ENCODE measurements around the gene BMPR1A.
"Not testable (repeated sequence)": the region's sequence is repeated elsewhere in the genome, so short reads cannot be mapped to it uniquely, and the experiment has no call there.

BMPR1A gene

GRCh38 chr10:86840498-86840897, 84.1 kb downstream of the BMPR1A start:
- DNase-seq, result no peak

- no peak for DNase-seq
Measured at GRCh38 chr10:86846088-86846487, 89.7 kb downstream of the BMPR1A start.

- DNase-seq, result no peak
Measured at GRCh38 chr10:86848747-86849146, 92.3 kb downstream of the BMPR1A start.

GRCh38 chr10:86849181-86849894, 92.9 kb downstream of the BMPR1A start:
- DNase-seq, result no peak

- no peak for DNase-seq
Measured at GRCh38 chr10:86850481-86850880, 94.1 kb downstream of the BMPR1A start.

DNA sequence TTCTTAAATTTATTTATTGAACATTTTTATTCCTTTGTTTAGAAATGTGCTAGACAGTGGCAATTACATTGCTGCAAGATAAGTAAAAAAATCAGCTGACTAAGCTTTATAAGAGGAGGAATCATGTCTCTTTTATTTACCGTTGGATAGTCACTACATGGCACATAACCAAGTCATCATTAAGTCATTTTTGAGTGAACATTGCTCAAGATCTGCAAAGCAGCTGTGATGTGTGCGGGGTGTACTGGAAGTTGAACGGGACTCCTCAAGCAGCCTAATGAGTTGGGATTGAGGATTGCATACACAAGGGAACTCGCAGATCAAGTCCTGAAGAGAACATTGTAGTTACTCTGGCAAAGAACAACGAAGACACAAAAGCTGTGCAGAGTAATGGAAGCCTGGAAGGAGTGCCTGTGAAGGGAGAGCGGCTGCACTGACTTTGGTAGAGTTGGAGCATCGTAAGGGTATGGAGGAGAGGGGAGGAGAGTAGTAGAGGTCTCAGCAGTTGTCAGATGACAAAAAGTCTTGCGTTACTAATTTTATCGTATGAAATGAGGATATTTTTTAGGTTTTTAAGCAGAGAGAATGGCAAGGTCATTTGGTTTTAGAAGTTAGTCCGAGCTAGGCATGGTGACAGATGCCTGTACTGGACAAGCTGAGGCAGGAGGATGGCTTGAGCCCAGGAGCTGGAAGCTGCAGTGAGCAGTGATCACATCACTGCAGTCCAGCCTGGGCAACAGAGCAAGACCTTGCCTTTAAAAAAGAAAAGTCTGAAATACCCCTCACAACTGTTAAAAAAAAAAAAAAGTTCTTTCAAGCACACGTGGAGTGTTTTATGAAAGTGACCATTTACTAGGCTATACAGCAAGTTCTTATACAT, 95.1 kb downstream of the BMPR1A start:
- peak in 1 of 56 donors; percentile 7 for DNase-seq

DNA sequence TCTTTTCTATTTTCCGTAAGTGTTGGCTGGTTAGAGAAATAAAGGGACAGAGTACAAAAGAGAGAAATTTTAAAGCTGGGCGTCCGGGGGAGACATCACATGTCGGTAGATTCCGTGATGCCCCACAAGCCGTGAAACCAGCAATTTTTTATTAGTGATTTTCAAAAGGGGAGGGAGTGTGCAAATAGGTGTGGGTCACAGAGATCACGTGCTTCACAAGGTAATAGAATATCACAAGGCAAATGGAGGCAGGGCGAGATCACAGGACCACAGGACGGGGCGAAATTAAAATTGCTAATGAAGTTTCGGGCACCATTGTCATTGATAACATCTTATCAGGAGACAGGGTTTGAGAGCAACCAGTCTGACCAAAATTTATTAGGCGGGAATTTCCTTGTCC, 97.2 kb downstream of the BMPR1A start:
- not testable (repeated sequence) for DNase-seq

DNA sequence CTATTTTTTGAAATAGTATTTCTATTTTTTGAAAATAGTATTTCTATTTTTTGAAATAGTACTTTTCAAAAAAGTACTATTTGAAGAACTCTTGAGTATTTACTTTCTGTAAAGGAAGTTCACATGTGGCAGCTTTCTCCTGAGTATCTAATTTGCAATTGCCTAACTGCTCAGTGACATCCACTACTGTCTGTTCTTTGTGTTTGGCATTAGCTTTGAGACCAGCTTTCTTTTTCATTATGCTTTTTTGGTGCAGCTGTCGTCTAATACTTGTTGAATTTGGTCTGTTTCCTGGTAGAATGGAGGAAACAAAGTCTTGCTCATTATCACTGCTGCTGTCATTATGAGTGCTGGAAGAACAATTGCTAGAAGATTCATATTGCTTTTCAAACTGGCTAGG, 99.1 kb downstream of the BMPR1A start:
- no peak for DNase-seq

DNA sequence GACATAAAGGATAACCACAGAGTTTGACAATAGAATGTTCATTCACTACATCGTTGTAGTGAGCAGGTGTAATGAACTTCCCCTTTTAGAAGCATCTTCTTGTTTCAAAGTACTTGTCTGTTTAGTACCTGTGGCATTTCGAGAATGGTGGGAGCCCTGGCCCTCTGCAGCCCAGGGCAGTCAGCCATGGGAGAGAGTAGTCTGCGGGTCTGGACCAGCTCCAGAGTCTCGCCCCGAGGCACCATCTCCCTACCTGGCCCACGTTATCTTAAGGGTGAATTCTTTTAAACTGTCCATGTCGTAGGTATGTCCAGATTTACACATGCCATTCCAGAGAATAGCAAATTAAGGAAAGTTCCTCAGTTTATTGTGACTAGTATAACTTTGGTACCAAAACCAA, 99.7 kb downstream of the BMPR1A start:
- no peak for DNase-seq

GRCh38 chr10:86857128-86857721, 100.8 kb downstream of the BMPR1A start:
- DNase-seq, result no peak

- no peak for DNase-seq
Measured at GRCh38 chr10:86858011-86858410, 101.6 kb downstream of the BMPR1A start.

DNA sequence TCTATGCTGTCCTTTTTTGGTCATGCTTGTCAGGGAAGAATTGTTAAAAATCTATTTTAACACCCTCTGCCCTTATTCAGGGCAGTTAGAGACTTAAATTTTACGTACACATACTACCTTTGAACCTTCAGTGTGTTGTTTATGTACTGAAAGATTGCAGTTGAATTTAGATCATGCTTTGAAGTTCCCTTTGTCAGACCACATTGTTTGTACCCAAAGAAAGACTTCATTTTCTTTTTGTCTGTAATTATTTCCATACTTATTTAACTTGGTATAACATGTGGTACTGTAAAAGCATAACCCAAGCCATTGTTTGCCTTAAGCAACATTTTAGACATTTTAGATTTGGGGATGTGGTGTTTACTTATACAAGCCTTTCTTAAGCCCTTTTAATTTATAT, 104.9 kb downstream of the BMPR1A start:
- no peak for DNase-seq

DNA sequence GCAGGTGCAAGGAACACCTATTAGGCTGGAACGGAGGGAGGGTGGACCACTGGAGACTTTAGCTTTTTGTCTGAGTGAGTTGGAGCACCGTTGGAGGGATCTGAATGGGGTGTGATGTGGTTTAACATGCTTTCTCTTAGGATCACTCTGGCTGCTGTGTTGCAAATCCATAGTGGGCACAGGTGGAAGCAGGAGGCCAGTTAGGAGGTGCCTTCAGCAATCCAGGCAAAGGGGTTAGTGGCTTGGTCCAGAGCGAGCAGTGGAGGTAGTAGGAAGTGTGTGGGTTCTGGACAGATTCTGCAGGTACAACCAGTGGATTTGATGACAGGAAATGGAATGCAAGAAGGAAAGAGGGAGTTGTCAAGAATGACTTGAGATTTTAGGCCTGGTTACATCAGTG, 106.0 kb downstream of the BMPR1A start:
- DNase-seq, result no peak

GRCh38 chr10:86862786-86863483, 106.5 kb downstream of the BMPR1A start:
- no peak for DNase-seq

GRCh38 chr10:86863484-86863842, 107.0 kb downstream of the BMPR1A start:
- no peak for DNase-seq

DNA sequence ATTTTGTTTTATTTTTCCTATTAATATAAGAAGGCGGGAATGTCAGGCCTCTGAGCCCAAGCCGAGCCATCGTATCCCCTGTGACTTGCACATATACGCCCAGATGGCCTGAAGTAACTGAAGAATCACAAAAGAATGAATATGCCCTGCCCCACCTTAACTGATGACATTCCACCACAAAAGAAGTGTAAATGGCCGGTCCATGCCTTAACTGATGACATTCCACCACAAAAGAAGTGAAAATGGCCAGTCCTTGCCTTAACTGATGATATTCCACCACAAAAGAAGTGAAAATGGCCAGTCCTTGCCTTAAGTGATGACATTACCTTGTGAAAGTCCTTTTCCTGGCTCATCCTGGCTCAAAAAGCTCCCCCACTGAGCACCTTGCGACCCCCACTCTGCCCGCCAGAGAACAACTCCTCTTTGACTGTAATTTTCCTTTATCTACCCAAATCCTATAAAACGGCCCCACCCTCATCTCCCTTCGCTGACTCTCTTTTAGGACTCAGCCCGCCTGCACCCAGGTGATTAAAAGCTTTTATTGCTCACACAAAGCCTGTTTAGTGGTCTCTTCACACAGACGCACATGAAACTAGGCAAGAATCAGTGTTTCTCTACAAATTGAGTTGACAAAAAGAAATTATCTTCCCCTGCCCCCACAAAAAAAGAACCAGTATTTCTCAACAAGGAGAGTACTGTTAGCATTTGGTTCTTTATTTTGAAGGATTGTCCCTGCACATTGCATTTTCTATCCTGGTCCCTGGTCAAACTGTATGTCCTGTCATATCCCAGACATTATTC, 108.8 kb downstream of the BMPR1A start:
- not testable (repeated sequence) for DNase-seq

DNA sequence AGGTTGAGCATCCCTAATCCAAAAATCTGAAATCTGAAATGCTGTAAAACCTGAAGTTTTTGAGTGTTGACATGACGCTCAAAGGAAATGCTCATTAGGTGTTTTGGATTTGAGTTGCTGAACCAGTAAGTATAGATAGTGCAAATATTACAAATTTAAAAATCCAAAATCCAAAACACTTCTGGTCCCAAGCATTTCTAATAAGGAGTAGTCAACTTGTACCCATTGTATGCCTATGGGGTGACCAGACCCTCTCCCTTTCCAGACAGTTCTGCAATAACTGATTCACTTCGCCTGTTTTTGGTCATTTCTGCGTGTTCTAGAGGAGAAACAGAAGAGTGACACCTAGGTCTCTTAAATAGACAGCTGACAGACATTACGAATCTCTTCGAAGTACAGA, 110.7 kb downstream of the BMPR1A start:
- DNase-seq, result no peak

DNA sequence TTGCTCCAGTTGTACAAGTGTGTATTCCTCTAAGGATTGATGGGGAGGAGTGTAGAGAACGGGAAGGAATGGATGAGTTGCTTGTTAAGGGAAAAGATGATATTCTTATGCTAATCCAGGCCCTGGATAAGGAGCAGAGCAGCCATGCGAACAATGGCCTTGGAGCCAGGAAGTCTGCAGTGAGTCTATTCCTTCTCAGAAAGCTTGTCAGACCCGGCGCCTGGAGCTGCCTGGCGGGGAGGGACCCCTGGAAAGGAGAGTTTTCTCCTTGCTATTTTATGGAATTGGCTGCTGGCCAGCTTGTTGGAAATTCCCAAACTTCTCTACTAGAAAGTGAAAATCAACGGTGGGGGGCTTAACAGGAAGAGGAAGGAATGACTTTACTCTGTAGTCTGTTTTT, 111.9 kb downstream of the BMPR1A start:
- DNase-seq, result peak in 22 of 56 donors; percentile 4 to 50 (median 16)

DNA sequence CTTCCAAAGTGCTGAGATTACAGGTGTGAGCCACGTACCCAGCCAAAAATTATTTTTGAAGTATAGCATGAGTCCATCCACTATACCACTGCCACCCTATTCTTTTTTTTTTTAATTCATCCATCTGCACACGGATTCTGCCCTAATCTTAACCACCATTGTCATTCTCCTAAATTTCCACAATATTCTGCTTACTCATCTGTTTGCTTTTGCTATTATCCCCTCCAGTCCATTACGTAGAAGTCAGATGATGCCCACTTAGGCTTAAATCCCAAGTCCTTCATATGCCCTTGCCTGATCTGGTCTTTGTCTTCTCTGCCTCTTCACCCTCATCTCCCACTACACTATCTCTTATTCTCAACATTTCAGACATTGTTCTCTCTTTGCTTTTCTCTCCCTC, 114.3 kb downstream of the BMPR1A start:
- no peak for DNase-seq

- DNase-seq, result no peak
Measured at GRCh38 chr10:86871563-86872183, 115.3 kb downstream of the BMPR1A start.

All from amygdala (tissue), 56 donors.